NCI-H526 (cell line): ENCODE results near the gene VKORC1.

Experiments
- DNase-seq, 2 experiments: peaks; one replicate each; lab custom pipeline; 2025; lab: John Stamatoyannopoulos, UW

The VKORC1 gene

GRCh38 chr16:31063495-31063842 is 31.1 kb downstream of the VKORC1 start:
- DNase-seq: no peak

GRCh38 chr16:31061813-31062440 is 32.7 kb downstream of the VKORC1 start:
- no peak for DNase-seq

- no peak for DNase-seq
Measured at GRCh38 chr16:31061126-31061812, 33.3 kb downstream of the VKORC1 start.

GRCh38 chr16:31055613-31056012 is 39.0 kb downstream of the VKORC1 start:
- DNase-seq: no peak

- no peak for DNase-seq
Measured at GRCh38 chr16:31052114-31052513, 42.5 kb downstream of the VKORC1 start.

GRCh38 chr16:31050280-31051030 is 44.1 kb downstream of the VKORC1 start:
- DNase-seq: peak in 1 of 2 experiments; percentile 3

- DNase-seq: no peak
Measured at GRCh38 chr16:31043898-31044481, 50.6 kb downstream of the VKORC1 start.

- no peak for DNase-seq
Measured at GRCh38 chr16:31043352-31043751, 51.2 kb downstream of the VKORC1 start.

GRCh38 chr16:31042866-31043265 is 51.7 kb downstream of the VKORC1 start:
- no peak for DNase-seq
